ENCODE data around the gene PRRT1B.

Gene PRRT1B

DNA sequence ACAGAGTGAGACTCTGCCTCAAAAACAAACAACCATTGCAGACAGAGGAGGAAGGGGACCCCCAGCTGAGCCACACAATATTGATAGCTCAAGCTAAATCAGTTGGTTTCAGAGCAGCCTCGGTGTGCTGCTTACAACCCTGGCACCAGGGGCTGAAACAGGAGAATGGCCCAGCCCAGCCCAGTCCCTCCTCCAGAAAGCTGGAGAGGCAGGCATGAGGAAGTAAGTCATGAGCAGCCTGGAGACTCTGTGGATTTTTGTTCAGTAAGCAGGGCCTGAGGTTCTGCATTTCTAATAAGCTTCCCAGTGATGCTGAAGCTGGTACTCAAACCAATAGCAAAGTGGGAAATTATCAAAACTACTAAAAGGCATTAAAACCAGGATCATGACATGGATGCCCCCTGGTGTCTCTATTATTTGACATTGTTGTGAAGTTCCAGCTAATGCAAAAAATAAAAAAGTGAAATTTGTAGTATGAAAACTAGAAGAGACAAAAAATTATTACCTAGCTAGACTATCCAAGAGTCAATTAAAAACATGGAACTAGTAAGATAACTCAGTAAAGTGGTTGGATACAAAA, 14.2 kb downstream of the PRRT1B start:
- no peak for DNase-seq

GRCh38 chr9:131562032-131562959, 17.0 kb downstream of the PRRT1B start:
- no peak overlapping the region for H3K4me3 ChIP-seq (ENCODE audit: low read depth, low read length)
- no peak overlapping the region for H3K27ac ChIP-seq
- no peaks in the 10 kb centered on the region for H3K36me3 ChIP-seq (replicated peaks)
- H3K27me3 ChIP-seq (replicated peaks) = no peaks in the 10 kb centered on the region
- TF ChIP-seq, protein P1, sequence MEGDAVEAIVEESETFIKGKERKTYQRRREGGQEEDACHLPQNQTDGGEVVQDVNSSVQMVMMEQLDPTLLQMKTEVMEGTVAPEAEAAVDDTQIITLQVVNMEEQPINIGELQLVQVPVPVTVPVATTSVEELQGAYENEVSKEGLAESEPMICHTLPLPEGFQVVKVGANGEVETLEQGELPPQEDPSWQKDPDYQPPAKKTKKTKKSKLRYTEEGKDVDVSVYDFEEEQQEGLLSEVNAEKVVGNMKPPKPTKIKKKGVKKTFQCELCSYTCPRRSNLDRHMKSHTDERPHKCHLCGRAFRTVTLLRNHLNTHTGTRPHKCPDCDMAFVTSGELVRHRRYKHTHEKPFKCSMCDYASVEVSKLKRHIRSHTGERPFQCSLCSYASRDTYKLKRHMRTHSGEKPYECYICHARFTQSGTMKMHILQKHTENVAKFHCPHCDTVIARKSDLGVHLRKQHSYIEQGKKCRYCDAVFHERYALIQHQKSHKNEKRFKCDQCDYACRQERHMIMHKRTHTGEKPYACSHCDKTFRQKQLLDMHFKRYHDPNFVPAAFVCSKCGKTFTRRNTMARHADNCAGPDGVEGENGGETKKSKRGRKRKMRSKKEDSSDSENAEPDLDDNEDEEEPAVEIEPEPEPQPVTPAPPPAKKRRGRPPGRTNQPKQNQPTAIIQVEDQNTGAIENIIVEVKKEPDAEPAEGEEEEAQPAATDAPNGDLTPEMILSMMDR (IDR thresholded peaks at IDR 0.05; ENCODE audit: low read depth, low read length, missing control alignments) = no peak
- in situ Hi-C loops (cut with HindIII; ENCODE audit: low pct_ligation_motif_present, low sequenced_read_pairs) = no loop called here
- DNase-seq = peak; percentile 26

More for the DNA sequence above, 14.2 kb downstream of the PRRT1B start:
- TF ChIP-seq, protein P1 (IDR thresholded peaks at IDR 0.05; ENCODE audit: low read depth, low read length, missing control alignments) = no peak
- no peaks in the 10 kb centered on the region for H3K36me3 ChIP-seq (replicated peaks)
- no peak overlapping the region for H3K4me3 ChIP-seq (ENCODE audit: low read depth, low read length)
- peaks cover 13% of the 10 kb centered on the region for H3K27me3 ChIP-seq (replicated peaks)
- no peak overlapping the region for H3K27ac ChIP-seq
- in situ Hi-C loops (cut with HindIII; ENCODE audit: low pct_ligation_motif_present, low sequenced_read_pairs) = no loop called here

- no peak overlapping the region for H3K4me3 ChIP-seq (ENCODE audit: low read depth, low read length)
- H3K27me3 ChIP-seq (replicated peaks) = no peaks in the 10 kb centered on the region
- TF ChIP-seq, protein P1 (IDR thresholded peaks at IDR 0.05; ENCODE audit: low read depth, low read length, missing control alignments) = no peak
- no peak for DNase-seq
- H3K27ac ChIP-seq = no peak overlapping the region
- no peaks in the 10 kb centered on the region for H3K36me3 ChIP-seq (replicated peaks)
- in situ Hi-C loops (cut with HindIII; ENCODE audit: low pct_ligation_motif_present, low sequenced_read_pairs) = no loop called here
These were observed 20.0 kb downstream of the PRRT1B start for GRCh38 chr9:131565369-131565768.

DNA sequence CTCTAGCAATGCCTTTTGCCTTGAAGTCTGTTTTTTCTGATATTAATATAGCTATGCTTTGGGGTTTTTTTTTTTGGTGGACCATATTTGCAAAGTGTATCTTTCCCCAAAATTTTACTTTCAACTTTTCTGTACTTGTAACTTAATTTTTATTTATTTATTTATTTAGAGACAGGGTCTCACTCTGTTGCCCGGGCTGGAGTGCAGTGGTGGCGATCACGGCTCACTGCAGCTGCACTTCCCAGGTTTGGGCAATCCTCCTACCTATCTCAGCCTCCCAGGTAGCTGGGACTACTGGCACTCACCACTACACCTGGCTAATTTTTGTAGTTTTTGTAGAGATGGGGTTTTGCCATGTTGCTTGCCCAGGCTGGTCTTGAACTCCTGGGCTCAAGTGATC, 20.8 kb downstream of the PRRT1B start:
- Histone ChIP-seq H3K27ac (no peak overlapping the region), H3K4me3 (ENCODE audit: low read depth, low read length) (no peak overlapping the region), H3K27me3 (replicated peaks) (no peaks in the 10 kb centered on the region), H3K36me3 (replicated peaks) (no peaks in the 10 kb centered on the region)
- TF ChIP-seq, protein P1 (IDR thresholded peaks at IDR 0.05; ENCODE audit: low read depth, low read length, missing control alignments) = no peak
- in situ Hi-C loops (cut with HindIII; ENCODE audit: low pct_ligation_motif_present, low sequenced_read_pairs) = no loop called here
- DNase-seq = no peak

DNA sequence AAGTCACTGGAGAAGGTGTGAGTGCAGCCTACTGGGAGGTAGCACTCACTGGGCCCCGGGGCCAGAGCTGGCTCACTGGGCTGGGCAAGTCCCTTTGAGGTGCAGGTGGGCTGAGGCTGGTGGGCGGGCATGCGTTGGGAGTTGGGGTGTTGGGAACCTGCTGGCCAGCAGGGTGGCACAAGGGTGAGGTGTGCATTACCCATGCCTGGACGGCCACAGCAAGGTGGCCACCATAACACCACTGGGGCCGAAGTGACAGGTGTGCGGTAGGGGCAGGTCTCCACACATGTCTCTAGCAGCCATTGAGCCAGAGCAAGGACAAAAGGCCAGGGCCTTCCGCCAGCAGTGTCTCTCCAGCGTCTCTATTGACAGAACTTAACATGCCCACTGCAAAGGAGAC, 22.6 kb downstream of the PRRT1B start:
- Histone ChIP-seq H3K36me3 (replicated peaks) (no peaks in the 10 kb centered on the region), H3K27me3 (replicated peaks) (no peaks in the 10 kb centered on the region), H3K4me3 (ENCODE audit: low read depth, low read length) (no peak overlapping the region), H3K27ac (no peak overlapping the region)
- TF ChIP-seq, protein P1 (IDR thresholded peaks at IDR 0.05; ENCODE audit: low read depth, low read length, missing control alignments) = no peak
- DNase-seq = no peak
- in situ Hi-C loops (cut with HindIII; ENCODE audit: low pct_ligation_motif_present, low sequenced_read_pairs) = no loop called here

Data from brain microvascular endothelial cell (primary cell).